Measurements from ENCODE around the gene MTMR12. TPM values are rescaled to one million over a fixed set of nuclear protein-coding genes. Genes with fewer than 3 reads are reported as not detected.

MTMR12 gene
- total and polyA plus RNA-seq, 2 donors (not counting 3 experiments of a cell fraction or from before 2014, with no cell fraction given): 18.2 to 38.6 TPM

DNA sequence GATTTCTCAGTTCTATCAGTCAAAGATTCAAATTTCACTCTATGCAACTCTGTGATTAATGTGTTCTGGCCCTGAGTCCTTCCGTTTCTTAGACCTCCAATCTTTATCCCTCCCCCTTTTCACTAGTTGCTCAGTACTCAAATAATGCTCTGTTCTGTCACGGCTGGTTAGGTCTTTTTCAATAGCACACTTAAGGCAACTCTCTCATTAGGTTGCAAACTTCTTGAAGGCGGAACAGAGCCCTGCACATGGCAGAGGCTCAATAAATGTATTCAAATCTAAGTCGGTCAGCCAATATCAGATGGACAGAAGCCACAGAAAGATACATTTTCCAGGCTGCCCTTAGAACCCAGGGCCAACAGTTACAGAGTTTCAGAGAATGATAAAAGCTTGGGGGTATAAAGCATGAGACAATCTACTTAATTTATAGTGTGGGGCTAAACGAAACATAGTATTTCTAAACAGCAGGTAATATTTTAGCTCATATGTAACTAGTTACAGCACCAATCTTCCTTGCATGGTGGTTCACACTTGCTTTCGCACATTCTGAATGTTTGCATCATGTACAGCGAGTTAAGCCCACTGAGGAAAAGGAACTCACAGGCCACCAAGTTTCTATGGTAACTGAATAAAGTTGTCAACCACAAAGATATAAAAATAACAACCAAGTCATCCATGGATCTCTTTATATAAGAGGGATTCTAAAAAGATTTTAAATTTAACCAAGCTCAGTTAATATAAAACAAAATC lies 71.5 kb downstream of the MTMR12 start:
- intact Hi-C loops (cut with micrococcal nuclease) (no loop called here), dilution Hi-C loops (cut with MboI; ENCODE audit: extremely low pct_ligation_motif_present, low sequenced_read_pairs) (no loop called here)
- H3K79me2 ChIP-seq (ENCODE audit: control insufficient read depth, insufficient read depth, low read length): no peaks in the 10 kb centered on the region
- H3K27ac ChIP-seq (ENCODE audit: insufficient read depth, low read depth, low read length): no peak overlapping the region
- no peaks in the 10 kb centered on the region for H3K9me3 ChIP-seq (replicated peaks; ENCODE audit: control insufficient read depth, insufficient read depth, low read length)
- H3K9ac ChIP-seq (replicated peaks; ENCODE audit: extremely low read depth, insufficient read depth, low read length): no peak overlapping the region
- H3K36me3 ChIP-seq (ENCODE audit: control insufficient read depth in 2 of 2, extremely low read depth in 1 of 2, insufficient read depth in 2 of 2, low read length in 2 of 2): peaks cover 11 to 22% of the 10 kb centered on the region in 2 experiments
- H3K4me2 ChIP-seq (ENCODE audit: insufficient read depth, low read length): no peak overlapping the region
- no peaks in the 10 kb centered on the region for H4K20me1 ChIP-seq (replicated peaks; ENCODE audit: control insufficient read depth, extremely low read depth, insufficient read depth, low read length)
- DNase-seq (ENCODE audit: low read depth, low spot score) (no peak), FAIRE-seq (no peak)
- no peaks in the 10 kb centered on the region for H3K9me1 ChIP-seq (replicated peaks; ENCODE audit: control insufficient read depth, extremely low read depth, insufficient read depth, low read length)
- ChIA-PET CTCF (interaction anchor here (1.0 to 1.7 kb wide), 5 partner anchors 9 to 90 kb away, joined by 3 to 10 read pairs (median 5); no protein-coding TSS in a partner anchor), POLR2A (interaction anchor here (0.6 kb wide), 1 partner anchor 8 kb away, joined by 4 read pairs; no protein-coding TSS in a partner anchor)
- no peaks in the 10 kb centered on the region for H3K27me3 ChIP-seq (ENCODE audit: control insufficient read depth in 2 of 2, insufficient read depth in 2 of 2, low read length in 2 of 2)
- BruUV-seq (replicated peaks): no TSS peak
- H3K4me3 ChIP-seq (replicated peaks in 1 of 3; ENCODE audit: insufficient read depth in 1 of 3, low read depth in 1 of 3, low read length in 3 of 3): no peak overlapping the region
- H3K4me1 ChIP-seq (ENCODE audit: control insufficient read depth, extremely low read depth, insufficient read depth, low read length): no peaks in the 10 kb centered on the region
- TF ChIP-seq, protein P1, sequence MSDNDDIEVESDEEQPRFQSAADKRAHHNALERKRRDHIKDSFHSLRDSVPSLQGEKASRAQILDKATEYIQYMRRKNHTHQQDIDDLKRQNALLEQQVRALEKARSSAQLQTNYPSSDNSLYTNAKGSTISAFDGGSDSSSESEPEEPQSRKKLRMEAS (IDR thresholded peaks at IDR 0.05; ENCODE audit: insufficient read depth, insufficient read length): no peak
- TF ChIP-seq JUN (IDR thresholded peaks at IDR 0.05; ENCODE audit: borderline replicate concordance, insufficient read depth, insufficient read length, low read depth) (no peak), POLR2A (IDR thresholded peaks at IDR 0.05; ENCODE audit: low read depth, low read length) (no peak), MYC (IDR thresholded peaks at IDR 0.05; ENCODE audit: low read depth, low read length) (no peak), EZH2 (IDR thresholded peaks at IDR 0.05; ENCODE audit: borderline replicate concordance, low read depth, low read length, severe bottlenecking) (no peak), FOS (IDR thresholded peaks at IDR 0.05; ENCODE audit: borderline replicate concordance, insufficient read depth, low read length) (no peak), GATA2 (IDR thresholded peaks at IDR 0.05; ENCODE audit: insufficient read depth, insufficient read length, low read depth, low read length) (no peak), POLR2AphosphoS5 (IDR thresholded peaks at IDR 0.05; ENCODE audit: insufficient read depth, low read depth, low read length) (no peak)
- TF ChIP-seq, protein P2, sequence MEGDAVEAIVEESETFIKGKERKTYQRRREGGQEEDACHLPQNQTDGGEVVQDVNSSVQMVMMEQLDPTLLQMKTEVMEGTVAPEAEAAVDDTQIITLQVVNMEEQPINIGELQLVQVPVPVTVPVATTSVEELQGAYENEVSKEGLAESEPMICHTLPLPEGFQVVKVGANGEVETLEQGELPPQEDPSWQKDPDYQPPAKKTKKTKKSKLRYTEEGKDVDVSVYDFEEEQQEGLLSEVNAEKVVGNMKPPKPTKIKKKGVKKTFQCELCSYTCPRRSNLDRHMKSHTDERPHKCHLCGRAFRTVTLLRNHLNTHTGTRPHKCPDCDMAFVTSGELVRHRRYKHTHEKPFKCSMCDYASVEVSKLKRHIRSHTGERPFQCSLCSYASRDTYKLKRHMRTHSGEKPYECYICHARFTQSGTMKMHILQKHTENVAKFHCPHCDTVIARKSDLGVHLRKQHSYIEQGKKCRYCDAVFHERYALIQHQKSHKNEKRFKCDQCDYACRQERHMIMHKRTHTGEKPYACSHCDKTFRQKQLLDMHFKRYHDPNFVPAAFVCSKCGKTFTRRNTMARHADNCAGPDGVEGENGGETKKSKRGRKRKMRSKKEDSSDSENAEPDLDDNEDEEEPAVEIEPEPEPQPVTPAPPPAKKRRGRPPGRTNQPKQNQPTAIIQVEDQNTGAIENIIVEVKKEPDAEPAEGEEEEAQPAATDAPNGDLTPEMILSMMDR (IDR thresholded peaks at IDR 0.05; ENCODE audit: extremely low read depth in 1 of 2, insufficient read depth in 1 of 2, low read depth in 1 of 2, low read length in 2 of 2): no peak
- H2AFZ ChIP-seq (ENCODE audit: low read depth, low read length): no peak overlapping the region
